ENCODE data around the gene MPZL1. TPM values are rescaled to one million over a fixed set of nuclear protein-coding genes. Genes with fewer than 3 reads are reported as not detected.

MPZL1 gene
- polyA plus RNA-seq, 12 donors = 75.8 to 119 (median 91.8) TPM; not detected in 1

GRCh38 chr1:167693425-167694045 lies 28.2 kb upstream of the MPZL1 start:
- no peak for DNase-seq

DNA sequence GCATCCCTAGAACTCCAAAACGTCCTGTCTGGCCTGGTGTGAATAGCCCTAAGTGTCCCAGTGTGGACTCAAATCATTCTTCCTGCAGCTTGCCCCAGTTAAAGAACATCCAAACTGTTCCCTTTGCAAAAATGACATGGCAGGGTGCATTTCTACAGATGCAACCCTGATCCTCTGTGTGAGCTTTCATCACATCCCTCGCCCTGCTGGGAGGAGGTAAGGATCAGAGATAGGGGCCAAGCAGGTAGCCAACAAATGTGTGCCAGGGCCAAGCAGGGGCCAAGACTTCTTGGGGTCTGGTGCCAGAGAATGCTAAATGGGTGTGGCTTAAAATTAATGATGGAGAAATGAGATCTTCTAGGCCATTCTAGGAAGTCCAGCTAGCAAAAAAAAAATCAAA lies 27.1 kb upstream of the MPZL1 start:
- DNase-seq = no peak

DNA sequence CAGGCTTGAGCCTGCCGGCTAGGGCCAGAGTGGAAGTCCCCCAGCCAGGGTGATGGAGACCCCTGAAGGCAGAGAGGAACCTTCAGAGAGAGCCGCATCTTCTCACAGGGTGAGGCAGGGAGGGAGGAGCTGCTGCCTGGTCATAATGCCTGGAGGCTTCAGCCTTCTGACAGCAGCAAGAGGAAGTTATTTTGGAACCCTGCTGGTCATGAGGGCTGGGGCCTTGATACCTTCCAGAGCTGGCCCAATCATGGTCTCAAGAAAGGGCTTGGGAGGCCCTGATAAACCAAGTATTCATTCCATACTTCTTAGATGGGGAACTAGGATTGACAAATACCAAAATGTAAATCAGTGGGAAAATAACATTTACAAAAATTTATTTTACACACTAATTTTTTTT lies 26.6 kb upstream of the MPZL1 start:
- DNase-seq = no peak

GRCh38 chr1:167695756-167696561 lies 25.8 kb upstream of the MPZL1 start:
- DNase-seq = no peak

GRCh38 chr1:167697667-167698141 lies 24.1 kb upstream of the MPZL1 start:
- DNase-seq = no peak

- no peak for DNase-seq
These were observed 23.5 kb upstream of the MPZL1 start for GRCh38 chr1:167698313-167698712.

- DNase-seq = no peak
These were observed 20.3 kb upstream of the MPZL1 start for GRCh38 chr1:167701510-167701909.

- DNase-seq = no peak
These were observed 18.2 kb upstream of the MPZL1 start for GRCh38 chr1:167703557-167703956.

- DNase-seq = no peak
These were observed 17.1 kb upstream of the MPZL1 start for GRCh38 chr1:167704715-167705114.

DNA sequence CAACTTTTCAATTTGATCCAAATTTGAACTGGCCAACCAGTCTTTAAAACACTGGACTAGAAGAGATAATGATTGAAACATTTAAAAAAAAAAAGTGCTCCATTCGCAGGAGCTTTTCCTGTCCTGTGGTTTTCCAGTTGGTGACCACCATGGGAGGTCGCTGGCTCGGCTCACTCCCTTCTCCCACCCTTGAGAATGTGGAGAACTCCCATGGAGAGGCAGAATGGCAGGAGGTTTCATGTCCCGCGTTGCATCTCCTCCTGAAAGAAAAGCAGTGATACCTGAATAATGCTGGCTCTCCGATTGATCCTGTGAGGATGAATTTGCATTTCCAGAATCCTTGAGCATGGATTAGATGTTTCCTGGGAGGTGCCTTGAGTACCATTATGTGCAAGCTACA lies 16.5 kb upstream of the MPZL1 start:
- no peak for DNase-seq

GRCh38 chr1:167706363-167706762 lies 15.4 kb upstream of the MPZL1 start:
- no peak for DNase-seq

- DNase-seq = no peak
These were observed 14.6 kb upstream of the MPZL1 start for GRCh38 chr1:167706931-167707877.

DNA sequence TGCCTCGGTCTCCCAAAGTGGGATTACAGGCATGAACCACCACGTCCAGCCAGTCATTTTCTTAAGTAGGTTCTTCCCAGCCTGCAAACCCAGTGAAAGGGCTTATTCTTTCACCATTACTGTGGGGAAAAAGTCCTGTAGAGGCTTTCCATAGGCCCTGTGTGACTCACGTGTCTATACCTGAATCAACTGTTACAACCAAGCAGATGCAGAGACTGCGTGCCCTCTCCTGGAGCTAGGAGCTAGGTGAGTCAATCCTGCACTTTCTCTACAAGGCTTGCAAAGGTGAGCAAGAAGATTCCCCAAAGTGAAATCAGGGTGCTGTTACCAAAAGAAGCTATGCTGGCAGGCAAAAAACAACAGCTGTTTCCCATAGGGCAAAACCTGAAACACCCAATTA lies 13.8 kb upstream of the MPZL1 start:
- DNase-seq = no peak

DNA sequence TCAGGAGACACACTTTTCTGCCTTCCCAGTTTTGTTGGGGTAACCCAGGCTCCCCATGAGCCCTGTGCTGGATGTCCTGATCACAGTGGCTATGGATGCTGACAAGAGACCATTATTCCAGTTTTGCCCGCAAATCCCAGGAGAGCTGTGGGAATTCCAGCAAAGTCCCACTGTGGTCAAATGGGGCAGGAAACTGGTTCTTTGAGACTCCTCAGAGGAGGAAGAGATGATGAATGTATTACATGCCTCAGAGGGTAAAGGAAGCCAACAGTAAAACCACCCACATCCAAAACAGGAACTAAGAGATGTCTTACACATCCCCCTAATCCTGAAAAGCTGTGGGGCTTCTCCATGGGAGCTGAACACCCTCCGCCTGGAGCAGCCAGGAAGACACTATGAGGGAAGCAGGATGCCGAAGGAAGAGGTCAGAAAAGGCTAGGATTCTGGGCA lies 12.8 kb upstream of the MPZL1 start:
- DNase-seq = no peak

GRCh38 chr1:167710836-167711235 lies 10.9 kb upstream of the MPZL1 start:
- no peak for DNase-seq

DNA sequence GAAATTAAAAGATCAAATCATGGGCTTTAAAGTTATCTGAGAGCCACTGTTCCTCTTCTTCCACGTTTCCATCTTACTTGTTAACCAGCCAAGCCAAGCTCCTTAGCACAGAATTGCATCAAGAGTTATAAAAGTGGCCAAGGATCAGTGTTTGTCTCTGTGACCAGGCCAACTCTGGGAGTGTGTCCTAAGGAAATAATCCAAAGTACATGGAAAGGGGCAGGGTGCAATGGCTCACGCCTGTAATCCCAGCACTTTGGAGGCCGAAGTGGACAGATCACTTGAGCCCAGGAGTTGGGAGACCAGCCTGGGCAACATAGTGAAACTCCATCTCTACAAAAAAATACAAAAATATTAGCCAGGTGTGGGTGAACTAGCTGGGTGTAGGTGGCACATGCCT lies 10.0 kb upstream of the MPZL1 start:
- DNase-seq = no peak

DNA sequence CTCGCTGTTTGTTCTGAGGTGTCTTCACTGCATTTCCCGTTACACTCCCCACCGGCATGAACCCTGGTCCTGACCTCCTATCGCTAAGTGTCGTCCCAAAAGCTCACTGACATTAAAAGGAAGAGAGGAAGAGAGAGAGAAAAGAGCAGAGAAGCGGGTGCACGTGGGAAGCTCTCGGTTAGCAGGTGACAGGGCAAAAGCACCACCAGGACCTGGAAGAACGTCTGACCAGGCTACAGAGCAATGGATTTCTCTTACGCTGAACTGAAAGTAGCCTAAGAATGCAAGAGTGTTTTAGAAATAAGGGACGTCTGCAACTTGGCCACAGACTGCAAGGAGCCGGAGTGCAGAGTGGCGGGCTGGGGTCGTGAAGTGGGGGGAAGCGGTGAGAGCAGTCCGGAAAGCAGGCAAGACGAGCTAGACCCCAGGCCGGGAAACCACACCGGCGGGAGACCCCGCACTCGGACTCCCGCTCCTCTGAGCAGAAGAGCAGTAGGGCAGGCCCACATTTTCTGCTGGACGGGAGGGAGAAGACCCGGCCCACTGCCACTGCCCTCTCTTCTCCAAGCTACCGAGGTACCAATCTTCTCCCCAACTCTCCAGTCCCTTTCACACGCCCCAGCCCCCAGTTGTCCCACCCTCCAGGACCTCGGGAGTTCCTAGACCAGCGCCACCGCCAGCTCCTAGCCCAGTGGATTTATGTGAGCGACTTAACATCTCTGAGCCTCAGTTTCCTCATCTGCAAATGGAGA lies 8.3 kb upstream of the MPZL1 start:
- DNase-seq = peak; percentile 41

- no peak for DNase-seq
These were observed 7.7 kb upstream of the MPZL1 start for GRCh38 chr1:167714098-167714438.

DNA sequence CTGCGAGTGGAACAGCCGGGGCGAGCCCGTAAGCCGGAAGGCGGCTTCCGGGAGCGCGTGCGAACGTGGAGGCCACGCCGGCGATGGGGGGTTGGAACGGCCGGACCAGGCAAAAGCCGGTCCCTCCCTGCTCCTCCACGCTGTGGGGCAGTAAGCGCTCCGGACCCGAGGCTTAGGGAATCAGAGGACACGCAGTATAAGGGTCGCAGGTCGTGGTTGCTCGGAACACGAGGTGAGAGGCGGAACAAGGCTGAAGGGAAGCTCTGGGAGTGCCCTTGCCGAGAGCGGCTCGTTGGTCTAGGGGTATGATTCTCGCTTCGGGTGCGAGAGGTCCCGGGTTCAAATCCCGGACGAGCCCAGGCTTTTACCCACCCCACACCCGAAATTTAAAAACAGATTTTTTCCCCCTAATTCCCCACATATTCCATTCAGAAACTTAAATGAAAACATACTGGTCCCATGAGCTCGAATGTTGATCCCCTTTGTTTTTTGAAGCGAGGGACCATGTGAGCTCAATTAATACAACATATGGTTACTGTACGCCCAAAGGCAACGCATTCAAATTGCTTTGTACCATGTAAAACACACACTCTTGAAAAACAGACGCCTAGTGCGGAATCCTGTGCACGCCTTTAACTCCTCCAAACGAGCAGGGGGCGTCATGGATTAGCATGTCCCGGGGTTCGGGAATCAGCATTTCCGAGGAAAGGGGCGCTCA lies 7.2 kb upstream of the MPZL1 start:
- peak; percentile 93 for DNase-seq

DNA sequence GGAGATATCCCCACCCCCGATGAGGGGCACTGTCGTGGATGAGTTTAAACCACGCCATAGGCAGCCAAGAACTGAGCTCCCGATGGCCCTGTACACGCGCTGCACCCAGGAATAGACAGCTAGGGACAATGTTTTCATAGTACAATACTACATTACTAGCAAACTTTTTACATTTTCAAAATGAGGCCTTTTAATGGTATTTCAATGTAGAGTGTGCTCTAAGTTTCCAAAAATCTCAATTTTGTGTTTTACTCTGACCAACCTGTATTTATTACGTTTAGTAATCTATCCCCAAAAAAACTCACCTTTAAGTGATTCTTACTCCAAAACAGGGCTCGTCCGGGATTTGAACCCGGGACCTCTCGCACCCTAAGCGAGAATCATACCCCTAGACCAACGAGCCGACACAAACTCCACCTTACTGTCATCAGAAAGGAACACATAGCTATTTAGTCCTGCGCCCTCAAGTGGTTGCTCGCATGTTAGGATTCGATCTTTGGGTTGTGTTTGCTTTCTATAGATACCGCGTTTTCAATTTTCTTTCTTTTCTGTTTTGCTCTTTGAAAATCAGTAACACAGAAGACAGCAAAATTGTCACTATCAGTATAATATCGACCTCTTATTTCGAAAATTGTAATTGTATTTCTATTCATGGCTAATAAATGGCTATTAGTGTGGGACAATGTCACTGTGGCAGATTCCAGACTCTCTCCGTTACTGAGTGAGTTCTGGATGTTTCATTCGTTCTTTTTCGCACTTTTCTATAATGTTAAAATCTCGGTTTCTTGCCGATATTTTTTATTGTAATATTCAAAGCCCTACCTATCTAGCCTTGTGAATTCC lies 6.4 kb upstream of the MPZL1 start:
- DNase-seq = peak; percentile 95
